D721Med (cell line): ENCODE results near the gene CCP110.

ENCODE experiments used
- DNase-seq: peaks from one replicate; pipeline ENCODE4 v3.0.0; 2011; ENCODE audit warnings: low spot score; ENCODE audit not compliant: insufficient read length
- FAIRE-seq: peaks from 2 replicates; lab custom pipeline; 2011; peaks lifted over from hg19 to GRCh38; lab: Jason Lieb, UNC
- CTCF ChIP-seq: IDR thresholded peaks from 2 replicates; pipeline ENCODE4 v1.5.1; 2012; ENCODE audit warnings: mild to moderate bottlenecking, control low read depth; ENCODE audit not compliant: insufficient read depth; ENCODE audit errors: missing control alignments

CCP110 gene

GRCh38 chr16:19566362-19566761 is 42.6 kb downstream of the CCP110 start:
- no peak for DNase-seq
- TF ChIP-seq CTCF: no peak
- FAIRE-seq: no peak

- FAIRE-seq: no peak
- TF ChIP-seq CTCF: no peak
- no peak for DNase-seq
Observed at GRCh38 chr16:19567560-19567959, 43.8 kb downstream of the CCP110 start.

- FAIRE-seq (no peak), DNase-seq (no peak)
- no peak for TF ChIP-seq CTCF
Observed at GRCh38 chr16:19573997-19574396, 50.3 kb downstream of the CCP110 start.

GRCh38 chr16:19574615-19575014 is 50.9 kb downstream of the CCP110 start:
- no peak for FAIRE-seq
- DNase-seq: no peak
- no peak for TF ChIP-seq CTCF

GRCh38 chr16:19578378-19578971 is 54.7 kb downstream of the CCP110 start:
- DNase-seq: no peak
- FAIRE-seq: no peak
- TF ChIP-seq CTCF: no peak

GRCh38 chr16:19582050-19582831 is 58.5 kb downstream of the CCP110 start:
- no peak for TF ChIP-seq CTCF
- no peak for FAIRE-seq
- DNase-seq: no peak
